ENCODE results near the gene NOP16. TPM values are rescaled to one million over a fixed set of nuclear protein-coding genes. Genes with fewer than 3 reads are reported as not detected.

Gene NOP16
- total RNA-seq, 2 experiments from 2014 or later: 71.8 to 75.1 TPM

DNA sequence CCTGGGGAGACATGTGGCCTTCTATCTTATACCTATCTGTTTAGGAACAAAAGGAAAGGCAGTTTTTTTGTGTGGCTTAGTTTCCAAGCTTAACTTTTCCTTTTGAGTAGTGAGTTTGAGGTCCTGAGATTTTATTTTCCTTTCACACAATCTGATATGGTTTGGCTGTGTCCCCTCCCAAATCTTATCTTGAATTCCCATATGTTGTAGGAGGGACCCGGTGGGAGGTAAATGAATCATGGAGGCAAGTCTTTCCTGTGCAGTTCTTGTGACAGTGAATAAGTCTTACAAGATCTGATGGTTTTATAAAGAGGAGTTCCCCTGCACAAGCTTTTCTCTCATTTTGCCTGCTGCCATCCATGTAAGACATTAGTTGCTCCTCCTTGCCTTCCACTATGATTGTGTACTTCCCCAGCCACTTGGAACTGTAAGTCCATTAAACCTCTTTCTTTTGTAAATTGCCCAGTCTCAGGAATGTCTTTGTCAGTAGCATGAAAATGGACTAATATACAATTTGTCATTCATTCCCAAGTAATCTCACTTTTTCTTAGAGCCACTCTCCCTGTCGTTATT, 32.7 kb upstream of the NOP16 start:
- ChIA-PET POLR2A (interaction anchor here (1.1 kb wide), 1 partner anchor 27 kb away, joined by 4 read pairs; no protein-coding TSS in a partner anchor), CTCF (interaction anchor here (1.1 to 1.6 kb wide), 4 partner anchors 9 to 152 kb away, joined by 3 to 6 read pairs (median 4); no protein-coding TSS in a partner anchor)
- H3K9me3 Mint-ChIP-seq: peaks cover 5% of the 10 kb centered on the region
- TF ChIP-seq, protein P1, sequence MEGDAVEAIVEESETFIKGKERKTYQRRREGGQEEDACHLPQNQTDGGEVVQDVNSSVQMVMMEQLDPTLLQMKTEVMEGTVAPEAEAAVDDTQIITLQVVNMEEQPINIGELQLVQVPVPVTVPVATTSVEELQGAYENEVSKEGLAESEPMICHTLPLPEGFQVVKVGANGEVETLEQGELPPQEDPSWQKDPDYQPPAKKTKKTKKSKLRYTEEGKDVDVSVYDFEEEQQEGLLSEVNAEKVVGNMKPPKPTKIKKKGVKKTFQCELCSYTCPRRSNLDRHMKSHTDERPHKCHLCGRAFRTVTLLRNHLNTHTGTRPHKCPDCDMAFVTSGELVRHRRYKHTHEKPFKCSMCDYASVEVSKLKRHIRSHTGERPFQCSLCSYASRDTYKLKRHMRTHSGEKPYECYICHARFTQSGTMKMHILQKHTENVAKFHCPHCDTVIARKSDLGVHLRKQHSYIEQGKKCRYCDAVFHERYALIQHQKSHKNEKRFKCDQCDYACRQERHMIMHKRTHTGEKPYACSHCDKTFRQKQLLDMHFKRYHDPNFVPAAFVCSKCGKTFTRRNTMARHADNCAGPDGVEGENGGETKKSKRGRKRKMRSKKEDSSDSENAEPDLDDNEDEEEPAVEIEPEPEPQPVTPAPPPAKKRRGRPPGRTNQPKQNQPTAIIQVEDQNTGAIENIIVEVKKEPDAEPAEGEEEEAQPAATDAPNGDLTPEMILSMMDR (IDR thresholded peaks at IDR 0.05): no peak
- intact Hi-C loops (cut with micrococcal nuclease): no loop called here
- DNase-seq (no peak), ATAC-seq (no peak)
- no peak overlapping the region for H3K27ac Mint-ChIP-seq
- H3K27me3 Mint-ChIP-seq: peaks cover 3% of the 10 kb centered on the region
- H3K4me3 Mint-ChIP-seq: no peak overlapping the region
- H3K36me3 Mint-ChIP-seq (ENCODE audit: low read depth): no peaks in the 10 kb centered on the region
- H3K4me1 Mint-ChIP-seq (ENCODE audit: low read depth): peaks cover 8% of the 10 kb centered on the region

DNA sequence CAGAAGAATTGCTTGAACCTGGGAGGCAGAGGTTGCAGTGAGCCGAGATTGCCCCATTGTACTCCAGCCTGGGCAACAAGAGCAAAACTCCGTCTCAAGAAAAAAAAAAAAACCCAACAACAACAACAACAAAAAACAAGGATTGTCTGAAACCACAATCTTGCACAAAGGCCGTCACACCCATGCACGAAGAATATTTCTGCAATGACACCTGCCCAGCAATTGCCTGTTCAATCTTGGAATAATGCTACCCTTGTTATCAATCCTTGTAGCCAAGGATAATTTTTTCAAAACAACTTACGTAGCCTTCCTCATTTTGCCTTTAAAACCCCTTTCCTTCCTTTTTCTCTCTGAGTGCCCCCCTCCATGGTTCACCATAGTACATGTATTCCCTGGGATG, 31.7 kb upstream of the NOP16 start:
- no peak for DNase-seq
- H3K36me3 Mint-ChIP-seq (ENCODE audit: low read depth): no peaks in the 10 kb centered on the region

DNA sequence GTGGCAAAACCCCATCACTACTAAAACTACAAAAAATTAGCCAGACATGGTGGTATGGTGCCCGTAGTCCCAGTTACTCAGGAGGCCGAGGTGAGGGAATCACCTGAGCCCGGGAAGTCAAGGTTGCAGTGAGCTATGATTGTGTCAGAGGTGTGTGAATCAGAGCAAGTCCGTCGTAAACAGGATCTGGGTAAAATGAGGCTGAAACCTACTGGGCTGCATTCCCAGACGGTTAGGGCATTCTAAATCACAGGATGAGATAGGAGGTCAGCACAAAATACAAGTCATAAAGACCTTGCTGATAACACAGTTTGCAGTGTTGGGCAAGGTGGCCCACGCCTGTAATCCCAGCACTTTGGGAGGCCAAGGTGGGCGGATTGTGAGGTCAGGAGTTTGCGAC, 29.9 kb upstream of the NOP16 start:
- H3K36me3 Mint-ChIP-seq (ENCODE audit: low read depth): no peaks in the 10 kb centered on the region
- H3K4me1 Mint-ChIP-seq (ENCODE audit: low read depth): peaks cover 28% of the 10 kb centered on the region
- no peaks in the 10 kb centered on the region for H3K9me3 Mint-ChIP-seq
- intact Hi-C loops (cut with micrococcal nuclease): no loop called here
- H3K27me3 Mint-ChIP-seq: peaks cover 2% of the 10 kb centered on the region
- ChIA-PET CTCF (interaction anchor here (1.0 to 2.4 kb wide), 4 partner anchors 8 to 152 kb away, joined by 4 to 12 read pairs (median 7); no protein-coding TSS in a partner anchor), POLR2A (interaction anchor here (0.9 to 1.0 kb wide), 2 partner anchors 14 to 30 kb away, joined by 3 to 4 read pairs; partner anchors contain the start of gene FAF2)
- ATAC-seq (no peak), DNase-seq (no peak)
- TF ChIP-seq, protein P1 (IDR thresholded peaks at IDR 0.05): no peak
- no peak overlapping the region for H3K4me3 Mint-ChIP-seq
- no peak overlapping the region for H3K27ac Mint-ChIP-seq

More for the DNA sequence above, 31.7 kb upstream of the NOP16 start:
- no peak overlapping the region for H3K27ac Mint-ChIP-seq
- no peaks in the 10 kb centered on the region for H3K9me3 Mint-ChIP-seq
- ChIA-PET POLR2A (no interaction called here), CTCF (interaction anchor here (1.6 kb wide), 2 partner anchors 27 to 77 kb away, joined by 3 read pairs; no protein-coding TSS in a partner anchor)
- no peak for ATAC-seq
- TF ChIP-seq, protein P1 (IDR thresholded peaks at IDR 0.05): no peak
- peaks cover 13% of the 10 kb centered on the region for H3K4me1 Mint-ChIP-seq (ENCODE audit: low read depth)
- H3K27me3 Mint-ChIP-seq: peaks cover 3% of the 10 kb centered on the region
- intact Hi-C loops (cut with micrococcal nuclease): no loop called here
- H3K4me3 Mint-ChIP-seq: no peak overlapping the region

DNA sequence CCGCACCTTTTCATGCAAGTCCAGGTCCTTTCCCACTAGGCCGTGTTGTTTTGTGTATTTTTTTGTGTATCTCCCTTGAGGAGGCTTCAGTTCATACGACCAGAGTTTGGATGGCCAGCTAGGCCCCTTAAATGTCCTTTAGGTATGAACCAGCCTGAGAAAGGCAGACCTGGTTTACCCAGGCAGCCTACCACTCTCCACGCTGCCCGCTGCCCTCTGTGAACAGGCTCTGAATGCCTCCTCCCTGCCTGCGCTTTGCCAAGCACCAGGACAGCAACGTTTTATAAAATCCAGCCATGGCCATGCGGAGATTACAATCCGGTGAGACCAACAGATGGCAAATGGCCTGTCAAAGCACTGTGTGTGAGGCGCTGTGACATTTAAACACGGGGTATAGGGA, 28.6 kb upstream of the NOP16 start:
- CTCF ChIA-PET: interaction anchor here (0.6 to 2.4 kb wide), 22 partner anchors 10 to 687 kb away, joined by 3 to 21 read pairs (median 5); partner anchors contain the start of genes FAF2, RNF44 and TSPAN17
- TF ChIP-seq, protein P1 (IDR thresholded peaks at IDR 0.05): no peak
- Mint-ChIP-seq H3K9me3 (no peaks in the 10 kb centered on the region), H3K36me3 (ENCODE audit: low read depth) (no peaks in the 10 kb centered on the region), H3K4me1 (ENCODE audit: low read depth) (peaks cover 35% of the 10 kb centered on the region), H3K4me3 (peak overlapping the region; percentile 61), H3K27me3 (no peaks in the 10 kb centered on the region), H3K27ac (peak overlapping the region; percentile 32)
- POLR2A ChIA-PET: interaction anchor here (0.6 to 2.3 kb wide), 3 partner anchors 15 to 118 kb away, joined by 3 to 21 read pairs (median 4); no protein-coding TSS in a partner anchor
- intact Hi-C loops (cut with micrococcal nuclease): no loop called here
- ATAC-seq (no peak), DNase-seq (no peak)

Measured in activated CD8-positive, alpha-beta T cell treated with anti-CD3 and anti-CD28 coated beads for 36 hours (primary cell).